RPMI8226 (cell line): ENCODE results near the gene BFSP2.

Experiments used
- DNase-seq: peaks from one replicate; pipeline ENCODE4 v3.0.0-alpha.2; 2015

Gene BFSP2

DNA sequence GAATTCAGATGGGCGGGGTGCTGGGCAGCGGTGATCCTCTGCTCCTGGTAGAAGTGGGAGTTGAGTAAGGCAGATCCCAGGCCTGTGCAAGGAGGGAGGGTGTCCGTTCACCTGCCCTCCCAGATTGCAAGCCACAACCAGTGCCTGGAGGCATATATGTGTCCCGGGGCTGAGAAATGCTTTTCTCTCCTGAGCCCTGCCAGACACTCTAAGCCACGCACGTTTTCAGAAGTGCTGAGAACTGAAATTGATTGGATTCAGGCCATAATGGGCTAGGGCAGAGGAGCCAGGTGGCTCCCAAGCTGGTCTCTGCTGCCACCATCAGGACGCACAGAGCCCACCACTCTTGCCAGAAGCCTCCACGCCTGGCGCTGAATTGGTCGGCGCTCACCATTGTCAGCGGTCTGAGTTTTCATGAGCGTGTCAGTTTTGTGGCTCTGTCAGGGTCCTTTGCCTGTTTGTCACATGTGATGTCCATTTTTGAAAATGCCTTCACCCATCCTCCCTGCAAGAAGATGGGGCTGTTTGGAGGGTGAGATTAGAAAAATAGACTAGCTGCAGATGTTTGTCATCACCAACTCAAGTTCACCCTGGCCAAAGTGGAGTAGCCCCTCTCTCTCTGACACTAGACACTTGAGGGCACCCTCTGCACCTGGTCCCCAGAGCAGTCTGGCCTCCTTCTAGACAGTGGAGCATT lies 15.4 kb upstream of the BFSP2 start:
- DNase-seq = peak; percentile 89

DNA sequence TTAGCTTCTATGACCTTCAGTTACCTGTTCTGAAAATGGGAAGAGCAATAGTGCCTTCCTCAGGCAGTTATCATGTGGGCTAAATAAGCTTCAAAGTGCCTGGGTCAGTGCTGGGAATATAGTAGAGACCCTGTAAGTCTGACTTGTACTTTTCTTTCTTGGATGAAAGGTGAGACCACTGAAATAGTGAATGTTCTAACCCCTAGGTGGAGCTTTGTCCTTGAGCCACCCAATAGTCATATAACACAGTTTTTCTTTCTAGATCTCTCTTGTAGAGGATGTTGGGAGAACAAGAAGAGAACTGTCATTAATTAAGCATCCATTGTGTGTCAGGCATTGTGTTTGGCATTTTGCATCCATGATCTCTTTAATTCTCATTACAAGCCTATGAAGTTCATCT lies 13.0 kb upstream of the BFSP2 start:
- no peak for DNase-seq

DNA sequence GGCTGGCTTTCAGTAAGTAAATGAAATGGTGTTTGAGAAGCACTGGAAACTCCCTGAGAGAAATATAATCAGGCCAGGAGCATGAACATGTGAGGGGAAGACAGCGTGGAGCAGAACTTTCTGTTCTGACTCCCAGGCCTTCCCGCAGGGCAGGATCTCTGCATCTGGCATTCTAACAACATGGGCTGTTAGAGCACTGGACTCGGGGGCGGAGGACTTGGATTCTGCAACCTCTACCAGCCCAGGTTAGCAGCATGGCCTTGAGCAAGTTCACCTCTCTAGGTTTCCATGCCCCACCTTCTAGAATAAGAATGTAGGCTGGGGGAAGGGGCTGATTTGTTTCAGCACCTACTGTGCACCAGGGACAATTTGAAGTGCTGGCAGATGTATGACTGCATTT lies 12.5 kb upstream of the BFSP2 start:
- no peak for DNase-seq

DNA sequence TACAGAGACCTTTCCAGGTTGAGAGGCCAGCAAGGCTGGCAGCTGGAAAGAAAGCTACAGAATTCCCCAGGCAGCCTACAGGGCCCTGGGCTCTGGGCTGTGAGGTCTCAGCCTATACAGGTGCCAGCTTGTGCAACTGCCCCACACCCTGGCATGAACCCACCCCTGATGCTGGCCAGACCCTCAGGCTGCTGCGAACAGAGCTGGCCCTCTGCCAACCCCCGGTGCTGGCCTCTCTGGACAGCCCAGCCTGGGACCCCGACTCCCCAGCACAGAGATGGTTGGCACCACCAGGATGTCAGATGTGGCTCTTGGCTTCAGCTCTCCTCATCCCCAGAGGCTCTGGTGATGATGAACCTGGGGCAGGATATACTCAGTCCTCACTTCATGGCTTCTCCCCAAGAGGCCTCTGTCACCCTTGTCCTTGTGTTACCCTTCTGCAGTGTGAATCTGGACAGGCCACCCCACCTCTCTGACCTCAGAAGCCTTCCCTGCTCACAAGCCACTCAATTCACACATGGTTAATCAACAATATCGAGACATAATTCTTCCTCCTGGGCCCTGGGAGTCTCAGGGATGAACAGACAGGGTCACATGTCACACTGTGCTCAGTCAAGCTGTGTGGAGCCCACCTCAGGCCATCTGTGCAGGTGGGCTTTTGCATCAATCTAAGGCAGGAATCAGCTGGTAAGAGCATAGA lies 11.0 kb upstream of the BFSP2 start:
- no peak for DNase-seq

DNA sequence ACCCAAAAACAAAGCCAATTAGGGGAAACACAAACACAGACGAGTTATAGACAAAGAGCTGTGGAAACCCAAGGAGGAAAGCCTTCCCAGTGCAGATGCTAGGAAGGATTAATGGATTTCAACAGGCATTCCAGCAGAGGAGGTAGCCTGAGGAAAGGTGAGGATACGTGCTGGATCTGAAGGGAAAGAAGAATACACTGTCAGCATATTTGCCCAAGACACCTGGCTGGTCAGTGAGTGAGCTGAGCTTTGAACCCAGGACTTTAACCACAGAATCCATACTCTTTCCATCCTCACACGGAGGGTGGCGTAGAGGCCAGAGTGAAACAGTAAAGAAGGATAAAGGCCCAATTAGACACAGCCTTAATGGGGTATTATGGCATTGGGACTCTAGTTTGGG lies 9.1 kb upstream of the BFSP2 start:
- no peak for DNase-seq

DNA sequence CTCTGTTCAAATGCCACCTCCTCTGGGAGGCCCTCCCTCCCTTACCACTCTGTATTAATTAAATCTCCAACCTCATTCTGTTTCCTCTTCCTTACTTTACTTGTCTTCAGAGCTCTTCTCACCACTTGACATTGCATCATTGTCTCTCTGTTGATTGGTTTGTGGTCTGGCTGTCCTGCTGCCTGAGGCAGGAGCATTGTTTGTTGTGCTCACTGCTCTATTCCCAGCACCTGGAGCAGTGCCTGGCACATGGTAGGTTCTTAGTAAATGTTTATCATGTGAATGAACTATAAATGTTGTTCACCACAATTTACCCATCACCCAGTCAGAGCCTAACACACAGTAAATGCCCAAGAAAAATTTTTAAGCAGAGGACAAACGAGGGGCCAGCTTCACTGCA lies 6.7 kb upstream of the BFSP2 start:
- DNase-seq = no peak

DNA sequence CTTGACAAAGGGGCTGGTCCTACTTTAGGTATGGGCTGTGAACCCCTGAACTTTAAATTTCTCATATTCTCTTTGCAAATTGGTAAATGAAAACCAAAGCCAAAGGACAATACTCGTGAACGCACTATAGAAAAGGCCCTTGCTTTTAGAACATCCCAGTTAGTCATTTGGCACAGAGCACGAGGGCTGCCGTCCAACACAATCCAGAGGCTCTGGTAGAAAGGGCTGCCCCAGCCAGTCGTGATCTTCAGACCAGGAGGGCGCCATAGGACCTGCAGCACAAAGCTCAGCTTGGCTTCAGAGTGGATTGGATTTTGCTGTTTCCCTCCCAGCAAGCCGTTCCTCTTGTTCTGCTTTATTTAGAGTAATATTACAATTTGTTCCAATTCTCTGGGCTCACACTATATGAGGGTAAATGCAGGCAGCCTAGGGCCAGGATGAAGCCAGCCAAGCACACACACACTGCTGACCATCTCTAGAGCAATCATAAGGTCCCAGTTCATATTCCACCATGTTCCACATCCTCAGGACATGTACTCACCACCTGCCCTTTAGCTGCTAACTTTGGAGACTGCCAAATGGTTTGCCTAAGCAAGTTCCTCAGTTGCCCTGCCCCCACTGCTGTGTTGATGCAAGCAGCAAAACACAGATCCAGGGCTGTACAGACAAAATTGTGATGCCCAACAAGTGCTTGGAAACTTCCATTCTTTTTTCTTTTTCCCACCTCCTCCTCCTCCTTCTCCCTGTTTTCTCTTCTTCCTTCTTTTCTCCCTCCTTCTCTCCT lies 6.0 kb upstream of the BFSP2 start:
- DNase-seq = no peak

DNA sequence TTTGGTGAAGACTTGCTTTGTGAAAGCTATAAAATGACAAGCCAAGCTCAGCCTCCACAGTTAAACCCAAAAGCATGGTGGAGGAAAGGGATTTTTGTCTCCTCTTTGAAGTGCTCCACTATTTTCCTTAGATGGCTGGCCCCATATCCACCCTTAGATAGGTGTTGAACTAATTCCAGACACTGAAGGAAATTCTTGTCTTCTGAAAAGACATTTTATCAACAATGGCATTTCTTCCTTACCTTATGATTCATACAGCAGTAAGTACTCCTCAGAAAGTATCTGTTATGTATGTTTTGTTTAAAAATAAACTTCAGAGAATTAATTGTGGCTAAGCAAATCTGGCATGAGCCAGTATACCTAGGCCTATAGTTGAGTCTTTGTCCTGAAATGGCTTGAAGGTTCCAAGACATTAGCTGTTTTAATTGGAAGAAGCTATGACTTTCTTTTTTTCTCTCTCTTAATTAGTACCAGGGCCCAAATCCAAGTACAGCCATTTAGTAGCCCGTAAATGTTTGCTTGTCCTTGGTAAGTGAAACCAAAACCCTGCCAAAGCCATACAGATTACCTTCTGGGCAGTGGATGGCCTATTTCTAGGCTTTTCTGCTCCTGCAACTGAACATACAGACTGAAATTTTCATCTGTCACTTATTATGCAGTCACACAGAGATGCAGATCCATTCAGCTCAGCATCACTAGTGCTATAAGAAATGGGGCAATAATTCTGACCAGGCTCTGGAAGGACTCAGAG lies 5.1 kb upstream of the BFSP2 start:
- DNase-seq = no peak

DNA sequence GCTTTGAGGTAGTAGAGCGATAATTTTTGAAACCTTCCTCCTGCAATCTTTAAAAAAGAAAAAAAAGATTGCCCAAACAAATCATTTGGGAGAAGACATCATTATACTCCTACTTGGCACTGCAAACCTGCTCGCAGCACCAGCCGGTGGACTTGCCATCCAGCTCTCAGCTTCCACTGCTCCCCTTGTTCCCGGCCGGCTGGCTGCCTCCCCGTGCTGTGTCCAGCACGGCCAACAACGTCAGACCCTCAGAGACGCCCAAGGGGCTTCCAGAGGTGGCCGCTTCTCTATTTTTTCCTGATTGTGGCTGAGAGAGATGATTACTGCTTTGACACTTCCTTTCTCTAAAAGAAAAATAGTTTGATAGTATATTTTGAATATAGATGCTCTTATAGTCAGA lies 3.0 kb upstream of the BFSP2 start:
- DNase-seq = no peak

DNA sequence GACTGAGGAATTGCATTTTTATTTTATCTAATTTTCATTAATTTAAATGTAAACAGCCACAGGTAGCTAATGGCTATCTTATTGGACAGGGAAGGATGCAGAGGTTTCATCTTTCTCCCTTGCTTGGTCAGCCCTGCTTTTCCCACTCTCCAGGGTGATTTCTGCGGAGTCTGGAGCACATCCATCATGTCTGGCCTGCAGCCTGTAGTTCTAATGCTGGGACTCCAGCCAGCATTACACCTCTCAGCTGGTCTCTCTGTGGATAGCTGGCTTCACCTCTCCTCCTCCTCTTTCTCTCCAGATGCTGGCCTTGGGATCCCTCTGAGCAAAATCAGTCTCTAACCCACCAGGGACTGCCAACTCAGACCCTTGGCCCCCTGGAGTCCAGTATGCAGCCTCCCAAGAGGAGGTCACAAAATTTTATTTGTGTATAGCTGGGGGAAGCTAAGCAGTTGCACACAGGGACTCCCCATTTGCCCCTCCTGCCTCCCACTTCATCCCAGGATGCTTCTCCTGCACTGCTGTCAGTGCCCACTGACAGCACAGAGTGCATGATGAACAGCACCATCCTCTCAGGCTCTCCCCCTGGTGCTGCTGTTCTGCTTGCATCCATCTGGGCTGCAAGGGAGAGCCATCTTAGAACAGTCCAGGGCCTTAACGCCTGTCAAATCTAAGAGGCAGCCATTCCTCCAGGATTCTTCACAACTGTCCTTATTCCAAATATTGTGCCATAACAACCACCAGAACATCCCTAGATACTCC lies 1.7 kb downstream of the BFSP2 start:
- DNase-seq = no peak

DNA sequence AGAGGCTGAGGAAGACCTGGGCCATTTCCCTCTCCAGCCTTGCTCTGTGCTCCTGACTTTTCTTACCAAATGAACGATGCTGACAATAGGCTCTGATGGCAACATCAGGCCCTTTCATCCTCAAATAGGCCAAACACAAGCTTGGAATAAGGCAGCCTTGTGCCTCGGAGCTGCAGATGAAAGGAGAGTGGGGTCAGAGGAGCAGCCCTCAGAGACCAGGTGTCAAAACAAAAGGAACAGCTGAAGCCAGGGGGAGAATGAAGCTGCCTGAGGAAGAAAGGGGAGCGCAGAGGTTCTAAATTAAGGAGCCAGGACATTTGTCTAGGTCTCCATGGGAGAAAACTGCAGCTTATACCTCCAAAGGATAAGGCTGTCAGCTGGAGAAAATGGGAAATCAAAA lies 5.1 kb downstream of the BFSP2 start:
- DNase-seq = no peak

DNA sequence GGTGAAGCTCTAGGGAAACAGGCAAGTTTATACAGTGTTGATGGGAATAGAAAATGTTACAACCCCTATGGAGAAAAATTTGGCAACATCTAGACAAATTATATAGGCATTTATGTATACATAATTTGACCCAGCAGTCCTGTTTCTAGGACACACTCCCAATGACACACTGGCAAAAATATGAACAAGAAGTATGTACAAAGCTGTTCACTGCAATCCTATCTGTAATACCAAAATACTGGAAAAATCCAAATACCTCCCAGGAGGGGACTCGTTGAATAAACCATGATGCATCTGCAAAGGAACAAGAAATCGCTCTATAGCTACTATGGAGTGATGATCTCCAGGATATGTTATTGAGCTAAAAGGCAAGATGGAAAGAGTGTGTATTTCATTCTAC lies 8.5 kb downstream of the BFSP2 start:
- no peak for DNase-seq

DNA sequence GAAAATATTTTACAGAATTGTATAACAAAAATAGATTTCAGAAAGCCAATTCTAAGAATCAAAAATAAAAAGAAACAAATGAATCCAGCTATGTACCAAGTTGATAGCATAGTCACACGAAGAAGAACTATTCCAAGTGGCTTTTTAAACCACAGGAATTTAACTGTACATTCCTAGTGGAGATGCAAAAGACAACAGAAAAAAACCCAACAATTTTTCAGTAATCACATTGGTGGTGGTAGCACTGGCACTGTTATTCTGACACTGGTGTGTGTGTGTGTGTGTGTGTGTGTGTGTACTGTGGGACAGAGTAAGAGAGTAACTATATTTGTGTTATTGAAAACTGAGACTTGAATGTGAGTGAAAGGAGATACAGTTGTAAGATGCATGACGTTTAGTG lies 9.1 kb downstream of the BFSP2 start:
- DNase-seq = no peak

DNA sequence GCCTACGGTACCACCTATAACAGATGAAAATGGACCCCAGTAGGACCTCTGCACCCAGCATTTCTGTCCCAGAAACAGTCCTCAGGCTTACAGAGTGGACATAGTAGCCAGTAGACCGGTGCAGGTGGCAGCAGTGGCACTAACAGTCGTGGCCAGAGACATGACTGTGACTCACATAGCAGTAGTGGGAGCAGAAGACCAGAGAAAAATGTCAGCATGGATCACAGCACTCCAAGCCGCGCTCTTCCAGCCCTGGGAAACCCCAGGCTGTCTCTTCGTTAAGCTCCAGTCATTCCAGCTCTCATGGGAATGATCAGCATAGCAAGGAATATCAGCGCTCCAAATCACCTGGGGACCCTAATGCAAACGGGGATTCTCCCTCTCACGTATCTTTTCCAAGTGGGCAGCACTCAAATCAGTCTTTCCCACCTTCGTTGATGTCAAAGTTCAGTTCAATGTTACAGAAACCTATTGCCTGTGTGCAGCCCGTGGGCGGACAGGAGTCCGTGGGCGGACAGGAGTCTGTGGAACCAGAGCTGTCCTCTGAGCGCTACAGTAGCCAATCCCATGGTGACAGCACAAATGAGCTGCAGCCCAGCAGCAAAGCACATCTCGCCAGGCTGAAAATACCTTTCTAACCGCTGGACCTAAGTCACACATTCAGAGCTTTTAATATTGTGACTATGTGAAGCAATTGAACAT lies 10.5 kb downstream of the BFSP2 start:
- no peak for DNase-seq

DNA sequence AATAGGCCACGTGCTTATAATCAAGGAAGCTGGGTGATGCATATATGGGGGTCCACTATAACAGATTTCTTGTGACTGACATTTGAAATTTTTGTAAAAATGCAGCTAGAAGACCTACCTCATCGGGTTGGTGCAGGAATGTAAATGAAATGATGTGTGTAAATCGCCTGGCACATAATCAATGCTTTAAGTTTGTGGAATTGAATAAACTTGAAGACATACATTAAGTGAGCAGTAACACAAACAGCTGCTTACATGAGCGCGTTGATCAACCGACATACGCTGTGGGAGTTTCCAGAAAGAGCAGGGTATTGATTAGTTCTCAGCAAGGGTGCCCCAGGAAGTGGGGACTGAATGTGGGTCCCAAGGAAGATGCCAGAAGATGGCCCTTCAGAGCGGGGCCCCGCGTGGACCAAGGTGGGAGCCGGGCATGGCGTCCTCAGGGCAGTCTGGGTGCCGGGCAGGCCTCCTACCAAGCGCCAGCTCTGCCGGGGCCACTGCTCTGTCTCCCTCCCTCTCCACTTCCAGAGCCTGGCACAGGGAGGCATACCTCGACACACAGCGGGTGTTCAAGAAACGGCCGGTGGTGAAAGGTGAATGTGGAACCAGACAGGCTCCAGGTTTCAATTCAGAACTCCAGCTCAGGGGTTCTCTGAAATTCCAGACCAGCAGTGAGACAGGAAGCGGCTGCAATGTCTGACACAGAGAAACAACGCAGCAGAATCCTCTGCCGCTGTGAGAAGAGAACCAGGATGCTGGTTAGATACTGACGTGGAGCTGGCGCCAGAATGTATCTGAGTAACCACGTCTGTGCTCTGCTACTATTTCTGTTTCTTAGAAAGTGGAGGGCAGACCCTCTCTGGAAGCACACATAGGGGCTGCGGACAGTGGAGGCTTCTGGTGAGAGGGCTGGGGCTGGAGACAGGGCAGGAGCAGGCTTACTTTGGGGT lies 12.6 kb downstream of the BFSP2 start:
- peak; percentile 15 for DNase-seq

DNA sequence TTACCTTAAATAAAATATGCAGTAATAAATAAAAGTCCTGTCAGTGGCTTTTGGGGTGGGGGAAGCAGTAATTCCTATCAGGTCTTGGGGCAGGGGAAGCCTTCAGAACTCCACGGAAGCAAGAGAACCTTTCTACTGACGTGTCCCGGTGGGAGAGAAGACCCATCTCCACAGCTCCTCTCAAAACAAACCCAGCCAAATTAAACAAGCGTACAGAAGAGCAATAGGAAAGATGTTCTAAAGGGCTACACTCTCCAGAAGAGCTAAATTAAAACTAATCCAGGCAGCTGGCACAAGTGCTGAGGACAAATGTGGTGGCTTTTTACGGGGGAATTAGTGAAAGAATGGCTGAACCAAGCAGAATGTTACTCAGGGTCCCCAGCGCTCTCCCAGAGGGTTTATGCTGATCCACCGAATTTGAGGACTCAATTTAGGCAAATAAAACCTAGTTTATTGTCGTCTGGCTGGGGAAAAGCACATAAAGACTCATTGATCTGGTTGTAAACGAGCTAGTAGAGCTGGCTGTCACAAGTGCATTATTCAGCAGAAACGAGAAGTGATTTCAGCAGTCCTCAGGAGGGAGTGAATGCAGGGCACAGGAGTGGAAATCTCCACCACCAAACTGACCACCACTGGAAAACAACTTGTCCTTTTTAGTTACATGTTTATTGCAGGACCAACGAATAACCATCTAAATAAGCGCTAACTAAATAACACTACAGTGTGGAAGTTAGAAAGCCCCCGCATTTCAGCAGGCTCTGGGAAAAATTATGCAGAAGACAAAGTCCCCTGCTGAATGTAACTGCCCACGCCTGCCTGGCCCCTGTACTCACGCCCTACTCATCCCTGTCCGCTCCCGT lies 13.5 kb downstream of the BFSP2 start:
- DNase-seq = peak; percentile 45

DNA sequence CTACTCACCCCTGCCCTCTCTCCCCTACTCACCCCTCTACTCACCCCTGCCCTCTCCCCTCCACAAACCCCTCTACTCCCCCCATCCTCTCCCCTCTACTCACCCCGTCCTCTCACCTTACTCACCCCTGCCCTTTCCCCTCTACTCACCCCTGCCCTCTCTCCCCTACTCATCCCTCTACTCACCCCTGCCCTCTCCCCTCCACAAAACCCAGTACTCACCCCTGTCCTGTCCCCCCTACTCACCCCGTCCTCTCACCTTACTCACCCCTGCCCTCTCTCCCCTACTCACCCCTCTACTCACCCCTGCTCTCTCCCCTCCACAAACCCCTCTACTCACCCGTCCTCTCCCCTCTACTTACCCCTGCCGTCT lies 14.2 kb downstream of the BFSP2 start:
- no peak for DNase-seq

DNA sequence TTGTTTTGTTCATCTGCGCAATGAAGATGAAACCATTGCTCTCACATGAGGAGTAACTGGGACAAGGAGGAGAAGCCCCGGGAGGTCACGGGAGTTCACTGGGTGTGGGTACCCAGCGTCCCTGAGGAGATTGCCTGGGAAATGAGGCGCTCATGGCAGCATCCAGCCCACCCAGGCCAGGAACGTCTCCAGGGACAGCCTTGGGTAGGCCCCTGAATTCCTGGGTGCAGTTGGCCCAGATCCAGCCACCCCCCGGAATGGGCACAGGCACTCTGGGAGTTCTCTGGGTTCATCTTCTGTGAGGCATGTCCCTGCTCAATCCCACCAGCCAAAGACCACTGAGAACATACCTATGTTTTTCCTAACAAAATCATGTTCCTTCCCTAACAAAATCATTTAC lies 18.5 kb downstream of the BFSP2 start:
- DNase-seq = no peak

DNA sequence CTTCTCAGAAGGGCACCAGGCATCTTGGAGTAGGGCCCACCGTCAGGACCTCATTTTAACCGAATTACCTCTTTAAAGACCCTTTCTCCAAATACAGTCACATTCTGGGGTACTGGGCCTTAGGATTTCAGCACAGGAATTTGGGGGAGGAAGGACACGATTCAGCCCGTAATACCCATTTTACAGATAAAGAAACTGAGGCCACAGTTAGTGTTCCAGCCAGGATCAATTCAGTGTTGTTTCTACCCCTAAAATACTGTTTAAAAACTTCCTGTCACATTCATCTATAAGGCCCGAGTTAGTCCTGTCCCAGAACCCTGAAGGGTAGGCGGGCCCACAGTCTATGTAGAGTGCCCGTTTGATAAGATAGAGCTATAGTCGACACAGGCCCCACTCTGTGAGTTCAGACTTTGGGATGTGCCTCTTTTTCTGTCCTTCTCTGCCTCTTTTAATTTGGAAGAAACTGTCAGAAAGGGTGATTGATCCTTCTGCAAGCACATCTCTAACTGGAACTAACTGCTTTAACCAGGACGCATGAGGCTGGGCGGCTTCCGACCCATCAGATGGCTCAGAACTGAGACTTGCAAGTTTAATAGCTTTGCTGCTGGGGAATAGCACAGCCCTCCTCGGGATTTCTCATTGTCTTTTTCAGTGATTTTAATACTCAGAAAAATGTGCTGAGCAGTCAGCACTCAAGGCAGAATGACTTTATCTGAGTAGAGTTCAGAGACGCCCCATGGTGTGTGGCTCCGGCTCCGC lies 19.5 kb downstream of the BFSP2 start:
- DNase-seq = no peak
